Activated CD4-positive, alpha-beta T cell treated with anti-CD3 and anti-CD28 coated beads, Interleukin-2, amount 50 U/mL, for 1 hour (primary cell): ENCODE data around the gene OR8B12.

Experiments
- DNase-seq: peaks from one replicate; pipeline ENCODE4 v3.0.0-alpha.2; 2020

Gene OR8B12, protein sequence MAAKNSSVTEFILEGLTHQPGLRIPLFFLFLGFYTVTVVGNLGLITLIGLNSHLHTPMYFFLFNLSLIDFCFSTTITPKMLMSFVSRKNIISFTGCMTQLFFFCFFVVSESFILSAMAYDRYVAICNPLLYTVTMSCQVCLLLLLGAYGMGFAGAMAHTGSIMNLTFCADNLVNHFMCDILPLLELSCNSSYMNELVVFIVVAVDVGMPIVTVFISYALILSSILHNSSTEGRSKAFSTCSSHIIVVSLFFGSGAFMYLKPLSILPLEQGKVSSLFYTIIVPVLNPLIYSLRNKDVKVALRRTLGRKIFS

DNA sequence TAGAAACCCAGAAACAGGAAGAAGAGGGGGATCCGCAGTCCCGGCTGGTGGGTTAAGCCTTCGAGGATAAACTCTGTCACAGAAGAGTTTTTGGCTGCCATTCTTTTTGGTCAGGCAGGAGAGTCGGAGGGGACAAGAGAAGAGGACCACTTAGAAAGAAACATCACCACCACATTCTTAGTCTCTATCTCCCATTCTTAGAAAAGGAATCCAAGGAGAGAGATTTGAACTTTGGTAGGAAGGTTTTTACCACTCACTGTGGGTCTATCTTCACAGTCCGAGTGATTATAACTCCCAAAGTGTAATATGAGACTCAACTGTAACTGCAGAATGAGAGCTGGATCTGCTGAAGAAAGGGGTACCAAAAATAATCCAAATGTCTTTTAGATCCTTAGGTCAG, at the start of gene OR8B12:
OR8B12 (minus strand) TSS at position 101 of the 400 bp plus-strand sequence; CDS start at position 101, 0 bp downstream.
- DNase-seq = no peak

DNA sequence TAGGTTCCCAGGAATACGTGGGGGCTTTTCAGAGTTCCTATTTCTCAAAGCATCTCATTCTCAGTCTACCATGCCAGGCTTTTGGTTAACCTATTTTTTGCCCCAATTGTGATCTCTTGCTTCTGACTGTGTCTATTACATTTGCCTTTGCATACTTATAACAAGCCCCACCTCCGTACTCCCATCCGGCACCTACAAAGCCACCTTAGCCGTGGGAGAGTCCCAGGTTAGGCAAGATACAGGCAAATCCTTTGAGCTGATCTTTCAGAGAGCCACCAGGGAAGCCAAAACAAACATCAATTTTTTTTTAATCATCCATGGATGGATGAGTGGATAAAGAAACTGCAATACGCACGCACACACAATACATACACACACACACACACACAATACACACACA, 49.2 kb upstream of the OR8B12 start:
- no peak for DNase-seq

DNA sequence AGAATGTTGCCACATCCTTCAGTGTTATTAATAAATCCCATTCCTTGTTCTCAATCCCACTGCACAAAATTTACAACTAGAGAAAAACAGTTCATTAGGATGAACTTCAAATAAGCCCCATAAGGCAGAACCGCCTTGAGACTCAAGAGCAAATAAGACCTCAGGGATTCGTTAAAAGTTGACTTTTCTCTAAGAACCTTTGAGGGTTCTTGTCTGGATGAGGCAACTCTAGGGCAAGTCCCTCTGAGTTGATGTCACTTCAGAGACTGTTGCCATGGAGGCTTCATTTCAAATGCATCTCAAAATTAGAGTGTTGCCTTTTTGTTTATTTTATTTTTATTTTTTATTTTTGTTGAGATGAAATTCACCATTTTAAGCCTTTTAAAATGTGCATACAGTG, 48.0 kb upstream of the OR8B12 start:
- no peak for DNase-seq

DNA sequence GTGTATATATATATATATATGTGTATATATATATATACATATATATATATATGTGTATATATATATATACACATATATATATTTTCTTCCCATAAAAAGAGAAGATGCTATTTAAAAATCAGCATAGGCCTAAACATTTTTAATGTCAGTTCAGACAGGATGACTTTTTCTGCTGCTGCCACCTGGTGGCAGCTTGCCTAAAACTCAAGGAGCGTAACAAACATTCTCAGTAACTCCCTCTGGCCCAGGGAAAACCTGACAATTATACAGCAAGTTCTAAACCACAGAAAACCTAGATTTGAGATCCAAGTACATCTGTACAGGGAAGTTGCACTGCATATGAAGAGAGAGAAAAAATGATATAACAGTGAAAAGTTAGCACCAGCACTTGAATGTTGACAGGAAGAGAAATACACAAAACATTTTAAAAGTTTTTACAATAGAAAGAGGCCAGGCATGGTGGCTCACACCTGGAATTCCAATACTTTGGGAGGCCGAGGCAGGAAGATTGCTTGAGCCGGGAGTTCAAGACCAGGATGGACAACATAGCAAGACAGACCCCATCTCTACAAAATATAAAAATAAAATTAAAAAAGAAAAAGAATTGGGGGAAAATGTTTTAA, 42.9 kb upstream of the OR8B12 start:
- peak; percentile 31 for DNase-seq

DNA sequence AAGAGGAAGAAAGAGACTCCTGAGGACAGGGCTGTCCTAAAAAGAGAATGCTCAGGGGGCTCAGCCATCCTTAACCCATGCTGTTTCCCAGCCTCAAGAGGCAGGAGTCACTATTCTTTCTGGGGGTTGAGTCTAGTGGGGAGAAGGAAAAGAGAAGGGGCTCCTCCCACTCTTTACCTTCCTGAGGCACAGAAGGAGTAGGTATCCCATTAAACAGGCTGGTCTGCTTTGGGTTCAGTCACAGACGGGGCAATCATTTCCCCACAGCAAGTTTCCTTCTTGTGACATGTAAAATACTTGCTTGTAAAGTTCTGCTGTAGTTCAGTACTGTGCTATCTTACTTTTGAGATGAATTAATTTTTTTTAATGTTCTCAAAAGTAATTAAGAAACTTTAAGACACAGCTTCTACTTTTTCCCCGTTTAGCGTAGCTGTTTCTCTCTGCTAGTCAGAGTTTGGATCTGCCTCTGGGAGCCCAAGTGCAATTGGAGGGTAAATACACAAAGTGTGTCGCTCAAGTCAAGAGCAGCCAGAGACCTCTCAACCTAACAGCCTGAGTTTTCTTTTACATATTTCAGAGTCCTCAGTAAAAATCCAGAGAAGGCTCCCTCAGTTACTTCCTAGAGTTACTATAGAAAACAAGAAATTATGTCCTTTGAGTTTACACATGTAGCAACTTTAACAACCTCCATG, 41.4 kb upstream of the OR8B12 start:
- DNase-seq = no peak

DNA sequence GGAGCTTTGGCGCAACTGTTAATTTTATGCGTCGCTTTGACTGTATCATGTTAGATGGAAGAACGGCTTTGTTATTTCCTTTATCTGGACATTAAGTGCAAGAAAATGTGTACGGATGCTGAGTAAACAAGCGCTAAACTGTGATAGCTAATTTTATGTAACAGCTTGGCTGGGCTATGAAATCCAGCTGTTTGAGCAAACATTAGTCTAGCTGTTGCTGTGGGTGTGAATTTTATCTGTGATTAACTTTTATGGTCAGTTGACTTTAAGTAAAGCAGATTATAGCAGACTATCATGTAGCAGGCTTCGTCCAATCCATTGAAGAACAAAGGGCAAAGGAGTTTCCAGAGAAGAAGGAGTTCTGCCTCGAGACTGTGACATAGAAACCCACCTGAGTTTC, 40.3 kb upstream of the OR8B12 start:
- DNase-seq = no peak

DNA sequence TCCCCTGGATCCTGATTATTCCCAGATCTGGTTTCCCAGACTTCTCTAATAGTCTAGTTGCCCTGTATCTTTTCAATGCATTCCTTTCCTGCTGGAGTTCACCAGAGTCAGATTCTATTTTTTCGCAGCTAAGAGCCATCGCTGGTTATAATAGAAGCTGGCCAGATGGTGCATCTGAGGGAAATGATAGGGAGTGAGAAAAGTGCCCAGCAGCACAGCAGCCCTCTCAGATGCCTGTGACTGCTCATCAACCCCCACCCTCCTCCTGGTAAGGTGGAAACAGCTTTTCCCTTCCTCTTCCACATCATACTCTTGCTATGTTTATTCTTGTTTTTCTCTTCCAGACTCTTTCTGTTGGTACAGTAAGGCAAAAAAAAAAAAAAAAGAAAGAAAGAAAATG, 39.1 kb upstream of the OR8B12 start:
- DNase-seq = no peak

DNA sequence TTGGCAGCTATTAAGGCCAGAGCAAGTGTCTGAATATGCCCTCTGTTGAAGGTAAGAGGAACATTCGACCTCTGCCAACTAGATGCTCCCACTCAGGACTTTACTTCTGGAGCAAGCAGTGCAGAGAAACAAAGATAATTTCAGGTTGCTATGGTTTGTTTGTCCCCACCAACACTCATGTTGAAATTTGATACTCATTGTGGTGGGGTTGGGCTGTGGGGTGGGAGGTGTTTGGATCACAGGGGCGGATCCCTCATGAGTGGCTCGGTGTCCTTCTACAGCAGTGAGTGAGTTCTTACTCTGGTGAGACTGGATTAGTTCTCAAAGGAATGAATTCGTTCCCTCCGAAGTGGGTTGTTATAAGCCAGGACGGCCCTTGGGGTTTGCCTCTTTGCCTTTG, 38.4 kb upstream of the OR8B12 start:
- no peak for DNase-seq

DNA sequence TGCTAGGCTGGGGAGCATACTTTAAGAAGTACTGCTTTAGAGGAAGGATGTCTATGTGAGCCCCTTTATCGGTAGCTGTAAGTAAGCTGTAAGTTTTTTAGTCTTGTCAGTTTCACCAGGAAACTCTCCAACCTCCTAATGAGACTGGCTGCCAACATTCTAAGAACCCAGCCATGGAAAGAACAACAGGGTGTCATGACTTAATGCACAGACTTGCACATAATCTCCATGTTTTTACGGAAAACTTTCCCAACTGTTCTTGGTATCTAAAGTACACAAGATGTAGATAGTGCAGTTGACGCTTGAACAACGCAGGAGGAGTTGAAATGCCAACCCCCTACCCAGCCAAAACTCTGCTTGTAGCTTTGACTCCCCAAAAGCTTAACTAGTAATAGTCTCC, 35.3 kb upstream of the OR8B12 start:
- no peak for DNase-seq

DNA sequence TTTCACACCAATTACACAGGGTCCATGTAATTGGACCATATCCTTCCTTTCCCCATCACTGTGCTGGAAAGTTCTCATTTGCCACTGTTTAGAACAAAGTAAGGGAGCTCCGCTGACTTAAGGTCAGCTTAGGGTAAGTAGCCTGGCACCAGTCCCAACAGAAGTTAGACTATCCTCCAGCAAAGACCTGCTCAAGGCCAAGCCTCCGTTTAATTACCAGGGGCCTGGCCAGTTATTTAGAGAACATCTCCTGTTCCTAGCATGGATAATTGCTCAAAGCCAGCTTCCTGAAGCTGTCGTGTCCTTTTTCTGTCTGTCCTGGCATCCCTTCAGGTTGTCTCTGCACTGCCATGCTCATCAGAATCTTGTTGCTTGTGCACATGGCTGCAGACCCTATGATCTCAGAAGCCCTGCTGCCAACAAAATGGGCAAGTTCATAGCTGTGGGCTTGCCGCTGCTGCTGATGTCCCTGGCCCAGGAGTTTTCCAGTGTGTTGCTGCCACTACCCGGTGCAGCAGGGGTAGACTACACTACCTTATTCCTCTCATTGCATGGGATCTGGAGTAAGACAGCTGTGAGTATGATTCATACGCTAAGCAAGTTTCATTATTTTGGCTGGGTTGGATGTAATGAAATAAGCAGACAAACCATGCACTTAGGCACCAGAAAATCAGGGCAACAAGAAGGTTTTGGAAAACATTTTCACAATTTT, 34.4 kb upstream of the OR8B12 start:
- DNase-seq = no peak

DNA sequence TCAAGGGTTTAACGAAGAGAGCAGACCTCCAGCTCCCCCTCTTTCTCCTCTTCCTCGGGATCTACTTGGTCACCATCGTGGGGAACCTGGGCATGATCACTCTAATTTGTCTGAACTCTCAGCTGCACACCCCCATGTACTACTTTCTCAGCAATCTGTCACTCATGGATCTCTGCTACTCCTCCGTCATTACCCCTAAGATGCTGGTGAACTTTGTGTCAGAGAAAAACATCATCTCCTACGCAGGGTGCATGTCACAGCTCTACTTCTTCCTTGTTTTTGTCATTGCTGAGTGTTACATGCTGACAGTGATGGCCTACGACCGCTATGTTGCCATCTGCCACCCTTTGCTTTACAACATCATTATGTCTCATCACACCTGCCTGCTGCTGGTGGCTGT, 26.7 kb upstream of the OR8B12 start:
- DNase-seq = no peak

DNA sequence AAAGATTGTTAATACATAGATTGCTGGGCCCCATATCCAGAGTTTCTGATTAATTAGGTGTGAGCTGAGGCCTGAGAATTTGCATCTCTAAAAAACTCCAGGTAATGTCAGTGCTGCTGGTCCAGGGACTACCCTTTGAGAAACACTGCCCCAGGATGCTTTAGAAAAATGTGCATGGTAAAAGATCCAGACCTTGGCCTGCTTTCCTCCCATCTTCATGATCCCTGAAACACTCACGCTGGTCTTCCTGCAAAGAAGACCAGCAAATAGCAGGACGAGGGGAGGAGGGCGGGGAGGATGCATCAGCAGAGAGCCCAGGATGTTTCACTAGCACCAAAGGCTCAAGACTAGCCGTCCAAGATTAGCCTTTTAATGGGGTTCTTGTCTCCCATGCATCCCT, 26.2 kb upstream of the OR8B12 start, which contains the start of gene OR8A1:
OR8A1 (plus strand) TSS at position 301 of the 400 bp plus-strand sequence. CDS start 123 bp downstream, outside the sequence.
- no peak for DNase-seq

DNA sequence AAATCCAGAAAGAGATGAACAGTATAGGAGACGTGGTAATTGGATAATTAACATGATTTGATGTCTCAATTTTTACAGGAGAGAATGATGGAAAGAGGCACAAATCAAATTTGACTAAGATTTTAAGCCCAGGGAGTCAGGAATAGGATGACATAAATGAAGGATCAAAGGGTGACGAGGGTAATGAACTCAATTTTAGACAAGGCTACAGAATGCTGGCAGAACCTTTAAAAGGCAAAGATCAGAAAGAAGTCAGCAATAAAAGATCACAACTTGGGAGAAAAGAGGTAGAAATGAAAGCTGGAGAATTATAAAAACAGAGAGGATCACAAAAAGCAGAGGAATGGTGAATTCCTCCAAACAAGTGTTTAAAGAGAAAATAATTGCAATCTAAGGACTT, 13.4 kb upstream of the OR8B12 start:
- no peak for DNase-seq

DNA sequence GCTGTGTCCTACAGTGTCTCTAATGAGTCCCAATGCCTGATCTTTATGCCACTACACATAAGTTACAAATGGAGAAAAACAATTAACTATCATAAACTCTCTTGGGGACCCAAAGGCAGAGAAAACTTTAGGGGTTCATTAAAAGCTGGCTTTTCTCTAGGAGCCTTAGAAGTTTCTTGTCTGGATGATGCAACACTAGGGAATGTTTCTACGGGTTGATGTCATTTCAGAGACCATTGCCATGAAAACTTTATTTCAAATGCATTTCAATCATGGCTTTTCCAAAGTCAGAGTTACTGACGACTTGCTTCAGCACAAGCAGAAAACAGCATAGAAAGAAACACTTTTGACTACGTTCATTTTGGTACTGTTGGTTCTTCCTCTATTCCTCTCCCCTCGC, 8.5 kb upstream of the OR8B12 start:
- DNase-seq = no peak

DNA sequence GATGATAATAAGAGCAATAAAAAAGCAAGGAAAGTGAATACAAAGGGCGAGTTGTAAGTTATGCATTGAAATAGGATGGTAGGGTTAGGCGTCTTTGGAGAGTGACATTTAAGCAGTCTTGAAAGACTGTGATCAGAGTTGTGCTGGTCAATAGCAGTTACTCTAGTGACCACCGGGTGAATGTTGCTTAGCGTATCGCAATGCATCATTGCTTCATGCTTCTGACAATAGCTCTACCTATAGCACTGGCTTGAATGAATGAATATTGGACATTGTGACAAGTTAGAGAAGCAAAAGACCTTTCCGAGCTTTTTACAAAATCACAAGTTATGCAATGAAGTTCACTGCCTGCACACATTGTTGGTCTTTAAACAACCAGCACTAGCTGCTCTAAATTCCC, 7.7 kb upstream of the OR8B12 start:
- DNase-seq = no peak

DNA sequence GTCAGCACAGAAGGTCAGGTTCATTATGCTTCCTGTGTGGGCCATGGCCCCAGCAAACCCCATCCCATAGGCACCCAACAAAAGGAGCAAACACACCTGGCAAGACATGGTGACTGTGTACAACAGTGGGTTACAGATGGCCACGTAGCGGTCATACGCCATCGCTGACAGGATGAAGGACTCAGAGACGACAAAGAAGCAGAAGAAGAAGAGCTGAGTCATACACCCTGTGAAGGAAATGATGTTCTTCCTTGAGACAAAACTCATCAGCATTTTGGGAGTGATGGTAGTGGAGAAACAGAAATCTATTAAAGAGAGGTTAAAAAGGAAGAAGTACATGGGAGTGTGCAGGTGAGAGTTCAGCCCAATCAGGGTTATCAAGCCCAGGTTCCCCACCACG, 309 bp downstream of the OR8B12 start:
- no peak for DNase-seq

DNA sequence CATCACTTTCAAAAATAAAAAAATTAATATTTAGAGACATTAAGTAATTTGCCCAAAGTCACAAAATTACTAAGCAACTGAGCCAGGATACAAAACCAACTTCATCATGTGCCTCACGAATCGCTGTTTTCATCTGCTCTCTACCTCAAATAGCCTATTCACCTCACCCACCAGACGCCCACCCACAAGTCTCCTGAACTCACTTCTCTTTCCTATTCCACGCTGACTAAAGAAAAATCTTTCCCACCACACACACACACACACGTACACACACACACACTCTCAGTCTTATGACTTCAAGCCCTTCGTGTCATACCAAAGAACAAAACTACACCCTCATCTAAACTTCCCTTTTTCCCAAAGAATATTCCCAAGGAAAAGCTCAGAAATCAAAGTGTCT, 2.2 kb downstream of the OR8B12 start:
- no peak for DNase-seq

DNA sequence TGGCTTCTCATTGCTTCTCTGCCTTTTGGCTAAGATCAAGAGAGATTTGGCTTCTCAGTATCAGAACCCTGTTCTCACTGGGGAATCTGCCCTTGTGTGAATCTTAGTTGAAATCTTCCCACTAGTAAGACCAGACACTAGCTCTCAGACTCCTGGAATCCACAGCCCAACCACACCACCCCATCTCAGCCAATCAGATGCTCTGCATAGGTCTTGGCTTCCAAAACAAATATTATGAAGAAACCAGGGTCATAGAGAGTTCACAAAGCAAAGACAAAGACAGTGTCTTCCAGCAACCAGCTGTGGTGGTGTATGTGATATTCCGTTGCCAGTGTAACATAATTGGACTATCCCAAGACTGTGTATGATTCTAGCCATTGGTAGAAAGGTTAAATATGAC, 5.4 kb downstream of the OR8B12 start:
- DNase-seq = no peak

DNA sequence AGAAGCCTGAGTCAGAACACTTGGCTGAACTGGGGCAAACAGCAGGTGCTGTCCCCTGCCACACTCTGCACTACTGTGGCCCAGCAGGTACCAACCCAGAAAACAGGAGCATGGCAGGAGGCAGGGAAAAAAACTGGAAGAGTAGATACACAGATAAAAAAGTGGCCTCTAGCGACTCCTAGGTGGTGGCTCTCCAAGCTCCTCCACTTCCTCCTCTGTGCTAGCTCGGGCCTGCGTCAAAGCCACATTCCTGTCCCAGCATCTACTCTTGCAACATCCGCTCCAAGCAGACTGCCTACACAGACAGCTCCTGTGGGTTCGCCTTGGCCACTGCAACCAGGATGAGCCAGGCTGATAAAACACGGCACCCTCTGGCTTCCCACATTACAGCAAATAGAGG, 6.9 kb downstream of the OR8B12 start:
- DNase-seq = no peak

DNA sequence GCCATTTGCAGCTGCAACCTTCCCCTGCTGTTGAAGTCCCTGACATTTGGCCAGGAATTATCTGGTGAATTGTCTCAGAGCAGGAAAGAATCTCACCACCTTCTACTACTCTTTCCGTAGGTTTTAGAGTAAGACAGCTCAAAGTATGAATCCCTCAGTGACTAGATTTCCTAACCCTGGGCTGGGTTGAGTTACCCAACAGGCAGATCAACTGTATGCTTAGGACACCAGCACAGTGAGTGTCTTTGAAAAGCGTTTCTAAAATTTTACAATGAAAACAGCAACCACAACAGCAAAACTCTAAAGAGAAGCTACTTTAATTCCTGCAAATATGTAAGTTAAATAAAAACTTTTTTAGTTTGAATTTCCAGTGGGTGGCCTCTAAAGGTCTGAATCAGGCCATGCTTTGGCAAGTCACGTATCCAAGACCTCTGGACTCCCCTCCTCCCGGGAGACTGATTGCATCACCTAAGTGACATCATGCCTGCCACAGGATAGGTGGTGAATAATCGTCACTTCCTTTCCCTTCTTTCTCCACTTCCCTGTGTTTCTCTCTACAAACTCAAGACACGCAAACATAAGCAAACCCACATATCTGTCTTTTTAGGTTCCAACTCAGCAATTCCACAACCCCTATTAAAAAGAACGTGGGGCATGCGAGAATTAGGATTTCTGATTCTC, 7.8 kb downstream of the OR8B12 start:
- no peak for DNase-seq

DNA sequence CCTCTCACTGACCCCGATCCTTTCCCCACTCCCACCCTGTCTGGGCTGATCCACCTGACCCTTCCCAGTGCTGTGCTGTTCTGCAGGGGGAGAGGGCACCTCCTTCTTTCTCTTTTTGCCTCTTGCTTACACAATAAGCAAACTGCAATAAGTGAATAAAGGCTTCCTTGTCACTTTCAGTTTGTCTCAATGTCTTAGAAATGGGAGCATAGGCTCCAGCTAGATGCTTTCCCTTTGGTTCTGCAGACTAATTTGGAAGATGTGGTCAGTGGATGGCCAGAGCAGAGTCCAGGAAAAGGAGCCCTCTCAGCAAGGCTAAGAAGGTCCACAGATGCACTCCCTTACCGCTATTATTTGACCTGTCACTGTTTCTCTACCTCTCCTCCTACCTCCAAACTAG, 9.4 kb downstream of the OR8B12 start:
- no peak for DNase-seq

DNA sequence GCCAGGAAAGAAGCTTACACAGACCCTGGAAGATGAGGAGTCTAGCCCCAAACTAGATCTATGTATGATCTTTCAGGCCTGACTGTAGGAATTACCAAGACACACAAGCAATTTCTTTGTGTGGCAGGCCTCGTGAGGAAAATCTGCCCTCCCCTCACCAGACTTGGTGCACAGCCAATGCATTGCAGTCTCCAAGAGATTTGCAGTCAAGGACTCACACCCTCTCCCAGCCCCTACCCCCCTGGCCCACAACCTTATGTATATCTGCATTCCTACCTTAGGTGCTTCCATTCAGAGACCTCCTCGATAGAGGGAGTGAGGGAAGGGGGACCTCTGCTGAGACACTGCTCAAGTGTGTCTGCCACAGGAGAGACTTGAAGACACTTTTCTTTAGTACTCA, 9.8 kb downstream of the OR8B12 start:
- DNase-seq = no peak

DNA sequence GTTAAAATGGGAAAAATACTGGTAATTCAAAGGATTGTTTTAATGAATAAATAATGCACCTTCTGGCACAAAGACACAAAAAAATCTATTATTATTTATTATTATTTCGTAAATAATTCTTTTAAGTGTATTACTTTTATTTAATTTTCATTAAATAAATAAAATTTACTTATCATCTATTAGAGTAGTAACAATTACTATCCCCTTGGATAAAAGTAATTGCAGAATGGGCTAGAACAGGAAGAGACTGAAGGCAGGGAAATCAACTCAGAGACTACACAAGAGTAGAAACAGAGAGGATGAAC, 23.0 kb downstream of the OR8B12 start:
- DNase-seq = no peak
